PC-3 (cell line): Measurements from ENCODE around the gene SRPK3. TPM values are rescaled to one million over a fixed set of nuclear protein-coding genes. Genes with fewer than 3 reads are reported as not detected.

Experiments used
- ATAC-seq: fragments of 200-7000 bp; cut with Tn5 transposase; 2 replicates; pipeline ENCODE4 v1.9.1; 2020; ENCODE audit warnings: mild to moderate bottlenecking, moderate library complexity
- BruUV-seq: library from RNA; stranded (reverse); fragments of 400-500 nt; replicated peaks from 2 replicates; lab custom pipeline; 2021; lab: Mats Ljungman, UMichigan
- CTCF ChIA-PET: fragments of 300-600 bp; sonication (Branson Sonifier 250); formaldehyde crosslinking; loops from one replicate; lab custom pipeline; 2022; ENCODE audit warnings: antibody characterized with exemption; lab: Charles Lee
- POLR2A ChIA-PET: fragments of 300-600 bp; sonication (Branson Sonifier 250); formaldehyde crosslinking; loops from one replicate; lab custom pipeline; 2022; ENCODE audit warnings: antibody characterized with exemption; ENCODE audit not compliant: unreplicated experiment; lab: Charles Lee
- DNase-seq: peaks from one replicate; pipeline ENCODE4 v3.0.0-alpha.2; 2015
- H2AFZ ChIP-seq: fragments of 300-600 bp; sonication (generic); 2 replicates; pipeline ENCODE4 v1.6.0; 2016; ENCODE audit warnings: antibody characterized with exemption, low read length
- H3F3A ChIP-seq: fragments of 300-600 bp; sonication (generic); one replicate; pipeline ENCODE4 v1.6.0; 2017; ENCODE audit warnings: antibody characterized with exemption, low read length, control low read depth, mild to moderate bottlenecking; ENCODE audit not compliant: unreplicated experiment
- H3K27ac ChIP-seq: fragments of 300-600 bp; sonication (generic); 2 replicates; pipeline ENCODE4 v1.5.1; 2016; ENCODE audit warnings: mild to moderate bottlenecking, low read length
- H3K27me3 ChIP-seq: fragments of 300-600 bp; sonication (generic); 2 replicates; pipeline ENCODE4 v1.6.1; 2016; ENCODE audit warnings: low read length, mixed read lengths
- H3K36me3 ChIP-seq: fragments of 300-600 bp; sonication (generic); 2 replicates; pipeline ENCODE4 v1.6.1; 2016; ENCODE audit warnings: low read depth, mixed run types, low read length, mixed read lengths
- H3K4me1 ChIP-seq: fragments of 300-600 bp; sonication (generic); 2 replicates; pipeline ENCODE4 v1.5.1; 2016; ENCODE audit warnings: low read length; ENCODE audit not compliant: insufficient read depth
- H3K4me2 ChIP-seq: fragments of 300-600 bp; sonication (generic); 2 replicates; pipeline ENCODE4 v1.6.0; 2016; ENCODE audit warnings: low read length
- H3K4me3 ChIP-seq: fragments of 300-600 bp; sonication (generic); 2 replicates; pipeline ENCODE4 v1.5.1; 2016; ENCODE audit warnings: mild to moderate bottlenecking, low read length, mixed read lengths
- H3K79me2 ChIP-seq: fragments of 300-600 bp; sonication (generic); 2 replicates; pipeline ENCODE4 v1.6.1; 2017; ENCODE audit warnings: low read length, mixed read lengths
- H3K9ac ChIP-seq: fragments of 300-600 bp; sonication (generic); 2 replicates; pipeline ENCODE4 v1.6.0; 2016; ENCODE audit warnings: mild to moderate bottlenecking, low read length
- H3K9me2 ChIP-seq: fragments of 300-600 bp; sonication (generic); replicated peaks from 2 replicates; pipeline ENCODE4 v1.6.1; 2016; ENCODE audit warnings: mixed run types, low read length, mixed read lengths
- H3K9me3 ChIP-seq: fragments of 300-600 bp; sonication (generic); 2 replicates; pipeline ENCODE4 v1.6.1; 2016; ENCODE audit warnings: low read length, mixed read lengths
- H4K20me1 ChIP-seq: fragments of 300-600 bp; sonication (generic); 2 replicates; pipeline ENCODE4 v1.6.1; 2016; ENCODE audit warnings: low read length, mixed read lengths
- CTCF ChIP-seq: fragments of 300-600 bp; sonication (generic); conservative IDR thresholded peaks from 2 replicates; pipeline ENCODE4 v1.5.1; 2017; ENCODE audit warnings: antibody characterized with exemption, low read depth, mild to moderate bottlenecking, low read length
- EZH2 ChIP-seq: fragments of 300-600 bp; sonication (generic); IDR thresholded peaks from one replicate; pipeline ENCODE4 v1.6.1; 2017; ENCODE audit warnings: antibody characterized with exemption, mild to moderate bottlenecking, low read length; ENCODE audit not compliant: unreplicated experiment
- EZH2phosphoT487 ChIP-seq: fragments of 300-600 bp; sonication (generic); IDR thresholded peaks from 2 replicates; pipeline ENCODE4 v1.6.1; 2018; ENCODE audit warnings: mild to moderate bottlenecking, antibody characterized with exemption, low read length, borderline replicate concordance
- intact Hi-C: fragments of 100-400 bp; cut with micrococcal nuclease; formaldehyde crosslinking; loops from 2 replicates; pipeline ENCODE4 v1.9.0; 2023
- total RNA-seq: library from RNA; depleted of rRNA; stranded (reverse); fragments of >200 nt; gene quantifications from 2 replicates; pipeline ENCODE4 v1.2.3, GENCODE V29; 2014

The SRPK3 gene
- total RNA-seq, 1 experiment from 2014 or later = 1.5 TPM

- H3K4me3 ChIP-seq = no peak overlapping the region
- peaks cover 19% of the 10 kb centered on the region for H3K4me1 ChIP-seq
- no peak overlapping the region for H3K9ac ChIP-seq
- CTCF ChIA-PET = no interaction called here
- ATAC-seq (no peak), DNase-seq (no peak)
- H2AFZ ChIP-seq = no peak overlapping the region
- H3K27ac ChIP-seq = no peak overlapping the region
- no peaks in the 10 kb centered on the region for H3F3A ChIP-seq
- no peaks in the 10 kb centered on the region for H3K9me3 ChIP-seq
- H3K36me3 ChIP-seq = peaks cover 2% of the 10 kb centered on the region; the same call in 1 of the 2 replicates
- peaks cover 16% of the 10 kb centered on the region for H3K79me2 ChIP-seq
- intact Hi-C loops = no loop called here
- BruUV-seq = TSS peak; percentile 8
- POLR2A ChIA-PET = no interaction called here
- TF ChIP-seq EZH2phosphoT487 (no peak), EZH2 (no peak), CTCF (no peak)
- no peak overlapping the region for H3K4me2 ChIP-seq
- H4K20me1 ChIP-seq = no peaks in the 10 kb centered on the region
- H3K9me2 ChIP-seq = no peaks in the 10 kb centered on the region
- H3K27me3 ChIP-seq = no peaks in the 10 kb centered on the region
These were observed 10.8 kb upstream of the SRPK3 start for GRCh38 chrX:153769865-153770600.

GRCh38 chrX:153770601-153771414, 10.0 kb upstream of the SRPK3 start:
- CTCF ChIA-PET = no interaction called here
- H3F3A ChIP-seq = no peaks in the 10 kb centered on the region
- DNase-seq (no peak), ATAC-seq (no peak)
- no peaks in the 10 kb centered on the region for H3K9me2 ChIP-seq
- H3K9me3 ChIP-seq = no peaks in the 10 kb centered on the region
- no peak overlapping the region for H3K9ac ChIP-seq
- H3K4me3 ChIP-seq = no peak overlapping the region
- TF ChIP-seq EZH2phosphoT487 (no peak), CTCF (no peak), EZH2 (no peak)
- no peak overlapping the region for H2AFZ ChIP-seq
- no peak overlapping the region for H3K4me2 ChIP-seq
- intact Hi-C loops = no loop called here
- H3K27me3 ChIP-seq = no peaks in the 10 kb centered on the region
- H3K4me1 ChIP-seq = peaks cover 11% of the 10 kb centered on the region
- H3K79me2 ChIP-seq = peaks cover 8% of the 10 kb centered on the region
- H3K27ac ChIP-seq = no peak overlapping the region
- POLR2A ChIA-PET = no interaction called here
- no TSS peak for BruUV-seq
- peaks cover 2% of the 10 kb centered on the region; the same call in 1 of the 2 replicates for H3K36me3 ChIP-seq
- no peaks in the 10 kb centered on the region for H4K20me1 ChIP-seq
